HEK293 (cell line): ENCODE data around the gene ZNF530.

Source experiments
- CTCF ChIP-seq: fragments of 450-650 bp; formaldehyde crosslinking; IDR thresholded peaks from 2 replicates; pipeline ENCODE4 v1.5.1; 2016; ENCODE audit warnings: missing biosample characterization, missing genetic modification characterization
- TCF7L2 ChIP-seq: IDR thresholded peaks from 2 replicates; pipeline ENCODE4 v1.6.1; 2011; ENCODE audit warnings: low read depth, mild to moderate bottlenecking, inconsistent platforms, low read length, moderate library complexity, borderline replicate concordance
- ZBTB7A ChIP-seq: fragments of 450-650 bp; formaldehyde crosslinking; IDR thresholded peaks from 2 replicates; pipeline ENCODE4 v1.5.1; 2016; ENCODE audit warnings: low read depth, missing biosample characterization, missing genetic modification characterization
- ZEB2 ChIP-seq: fragments of 450-650 bp; formaldehyde crosslinking; IDR thresholded peaks from 2 replicates; pipeline ENCODE4 v1.5.1; 2016; ENCODE audit warnings: missing biosample characterization, missing genetic modification characterization
- ZNF112 ChIP-seq: fragments of 450-650 bp; formaldehyde crosslinking; IDR thresholded peaks from 2 replicates; pipeline ENCODE4 v1.5.0; 2017; ENCODE audit warnings: missing biosample characterization, missing genetic modification characterization
- ZNF140 ChIP-seq: fragments of 450-650 bp; formaldehyde crosslinking; IDR thresholded peaks from 2 replicates; pipeline ENCODE4 v1.5.1; 2016; ENCODE audit warnings: missing biosample characterization, missing genetic modification characterization
- ZNF24 ChIP-seq: fragments of 450-650 bp; formaldehyde crosslinking; IDR thresholded peaks from 2 replicates; pipeline ENCODE4 v1.5.1; 2016; ENCODE audit warnings: missing biosample characterization, missing genetic modification characterization
- ZNF324 ChIP-seq: fragments of 450-650 bp; formaldehyde crosslinking; IDR thresholded peaks from 2 replicates; pipeline ENCODE4 v1.5.1; 2016; ENCODE audit warnings: missing biosample characterization, missing genetic modification characterization
- ZNF501 ChIP-seq: fragments of 450-650 bp; formaldehyde crosslinking; IDR thresholded peaks from 2 replicates; pipeline ENCODE4 v1.5.1; 2016; ENCODE audit warnings: missing biosample characterization, missing genetic modification characterization
- TF ChIP-seq, protein P1 (sequence below): fragments of 450-650 bp; formaldehyde crosslinking; IDR thresholded peaks from 2 replicates; pipeline ENCODE4 v1.5.1; 2016; ENCODE audit warnings: missing biosample characterization, missing genetic modification characterization
- TF ChIP-seq, protein P2 (sequence below): fragments of 450-650 bp; formaldehyde crosslinking; IDR thresholded peaks from 2 replicates; pipeline ENCODE4 v1.5.1; 2016; ENCODE audit warnings: missing biosample characterization, missing genetic modification characterization

DNA sequence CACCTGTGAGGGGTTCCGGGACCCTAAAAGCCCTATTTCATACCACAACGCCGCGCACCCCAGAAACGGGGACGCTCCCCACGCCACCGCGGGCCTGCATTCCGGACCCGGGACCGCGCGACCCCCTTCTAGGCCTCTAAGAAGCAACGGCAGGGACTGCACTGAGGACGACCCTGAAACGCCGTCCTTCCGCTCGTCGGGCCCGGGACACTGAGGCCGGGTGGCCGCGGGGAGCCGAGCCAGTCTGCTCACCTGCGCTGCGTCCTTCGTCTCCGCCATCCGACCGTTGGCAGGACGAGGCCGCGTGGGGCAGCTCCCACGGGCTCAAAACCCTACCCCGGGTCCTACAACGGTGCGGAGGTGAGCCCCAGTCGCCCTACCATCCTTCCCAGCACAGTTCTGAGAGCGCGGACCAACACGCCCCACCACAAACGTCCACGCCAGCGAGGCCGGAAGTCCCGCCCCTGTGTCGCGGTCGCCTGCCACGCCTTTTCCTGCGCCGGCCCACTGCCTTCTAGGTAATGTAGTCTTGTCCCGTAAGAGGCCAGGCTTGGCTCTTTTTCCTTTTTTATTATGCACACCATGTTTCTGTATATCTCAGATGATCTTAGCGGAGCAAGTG, 40.2 kb upstream of the ZNF530 start, which contains the start of gene ZNF550:
- TF ChIP-seq CTCF (tag by site-specific recombination) (no peak), ZNF324 (no peak), ZBTB7A (tag by site-specific recombination) (no peak), ZEB2 (tag by site-specific recombination) (0 out of 2 replicates have a peak, but pooled peaks have one; percentile 35), ZNF140 (tag by site-specific recombination) (no peak), ZNF501 (peak; percentile 65), TCF7L2 (no peak), ZNF24 (tag by site-specific recombination) (no peak), ZNF112 (tag by site-specific recombination) (no peak)
- TF ChIP-seq, protein P1, sequence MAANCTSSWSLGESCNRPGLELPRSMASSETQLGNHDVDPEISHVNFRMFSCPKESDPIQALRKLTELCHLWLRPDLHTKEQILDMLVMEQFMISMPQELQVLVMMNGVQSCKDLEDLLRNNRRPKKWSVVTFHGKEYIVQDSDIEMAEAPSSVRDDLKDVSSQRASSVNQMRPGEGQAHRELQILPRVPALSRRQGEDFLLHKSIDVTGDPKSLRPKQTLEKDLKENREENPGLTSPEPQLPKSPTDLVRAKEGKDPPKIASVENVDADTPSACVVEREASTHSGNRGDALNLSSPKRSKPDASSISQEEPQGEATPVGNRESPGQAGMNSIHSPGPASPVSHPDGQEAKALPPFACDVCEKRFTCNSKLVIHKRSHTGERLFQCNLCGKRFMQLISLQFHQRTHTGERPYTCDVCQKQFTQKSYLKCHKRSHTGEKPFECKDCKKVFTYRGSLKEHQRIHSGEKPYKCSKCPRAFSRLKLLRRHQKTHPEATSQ (tag by site-specific recombination): no peak
- TF ChIP-seq, protein P2, sequence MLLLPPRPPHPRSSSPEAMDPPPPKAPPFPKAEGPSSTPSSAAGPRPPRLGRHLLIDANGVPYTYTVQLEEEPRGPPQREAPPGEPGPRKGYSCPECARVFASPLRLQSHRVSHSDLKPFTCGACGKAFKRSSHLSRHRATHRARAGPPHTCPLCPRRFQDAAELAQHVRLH (tag by site-specific recombination): no peak
